Liver (tissue), 9 donors: ENCODE measurements around the gene SLX4. TPM values are rescaled to one million over a fixed set of nuclear protein-coding genes. Genes with fewer than 3 reads are reported as not detected.

Experiments used
- DNase-seq: peaks from one replicate; pipeline ENCODE4 v3.0.0-alpha.2; 2017; ENCODE audit warnings: low spot score
- H3K27ac ChIP-seq, 2 donors: one replicate each; pipeline ENCODE4 v1.7.0; 2013; ENCODE audit warnings: inconsistent platforms in 2 of 2, low read length in 2 of 2, control low read depth in 1 of 2, low read depth in 1 of 2, mild to moderate bottlenecking in 1 of 2
- H3K27me3 ChIP-seq, 4 donors: one replicate each; pipeline versions ENCODE4 v1.6.1 to v1.7.0; 2013; ENCODE audit warnings: low read length in 3 of 4, inconsistent platforms in 1 of 4, mild to moderate bottlenecking in 1 of 4, moderate library complexity in 1 of 4; ENCODE audit not compliant: control insufficient read depth in 4 of 4, insufficient read depth in 4 of 4
- H3K36me3 ChIP-seq, 4 donors: one replicate each; pipeline versions ENCODE4 v1.6.1 to v1.7.0; 2013; ENCODE audit warnings: low read length in 3 of 4, mild to moderate bottlenecking in 3 of 4, low read depth in 1 of 4, moderate library complexity in 1 of 4; ENCODE audit not compliant: control insufficient read depth in 4 of 4, insufficient read depth in 3 of 4
- H3K4me1 ChIP-seq, 4 donors: one replicate each; pipeline versions ENCODE4 v1.6.1 to v1.7.0; 2013; ENCODE audit warnings: low read length in 3 of 4, mild to moderate bottlenecking in 3 of 4, moderate library complexity in 1 of 4; ENCODE audit not compliant: control insufficient read depth in 4 of 4, insufficient read depth in 4 of 4
- H3K4me3 ChIP-seq, 3 donors: one replicate each; pipeline versions ENCODE4 v1.6.1 to v1.7.0; 2013; ENCODE audit warnings: low read length in 3 of 3, control low read depth in 1 of 3, low read depth in 1 of 3, mild to moderate bottlenecking in 1 of 3
- H3K9ac ChIP-seq, 2 donors: one replicate each; pipeline ENCODE4 v1.7.0; 2013; ENCODE audit warnings: low read length in 2 of 2, mild to moderate bottlenecking in 2 of 2, moderate library complexity in 2 of 2, control low read depth in 1 of 2, low read depth in 1 of 2
- H3K9me3 ChIP-seq, 4 donors: one replicate each; pipeline versions ENCODE4 v1.6.1 to v1.7.0; 2013; ENCODE audit warnings: low read length in 3 of 4; ENCODE audit not compliant: control insufficient read depth in 4 of 4
- CTCF ChIP-seq: fragments of 150-350 bp; IDR thresholded peaks from 2 replicates; pipeline ENCODE4 v1.5.1; 2017; ENCODE audit warnings: improper control_type of control experiment, low read depth, low read length; ENCODE audit not compliant: missing input control
- EGR1 ChIP-seq, 2 donors: IDR thresholded peaks; 2 replicates each; pipeline ENCODE4 v1.6.1; 2016 to 2018; ENCODE audit warnings: antibody characterized with exemption in 2 of 2, low read depth in 2 of 2
- FOXA1 ChIP-seq: IDR thresholded peaks from 2 replicates; pipeline ENCODE4 v1.6.1; 2016; ENCODE audit warnings: antibody characterized with exemption
- FOXA2 ChIP-seq: IDR thresholded peaks from 2 replicates; pipeline ENCODE4 v1.6.1; 2016; ENCODE audit warnings: antibody characterized with exemption
- GABPA ChIP-seq, 2 donors: IDR thresholded peaks in 1 of 2; conservative IDR thresholded peaks in 1 of 2; 2 replicates each; pipeline ENCODE4 v1.6.1; 2016; ENCODE audit warnings: antibody characterized with exemption in 2 of 2, mild to moderate bottlenecking in 1 of 2, moderate library complexity in 1 of 2
- HNF4A ChIP-seq, 2 donors: conservative IDR thresholded peaks; 2 replicates each; pipeline ENCODE4 v1.6.1; 2016; ENCODE audit warnings: antibody characterized with exemption in 2 of 2, mild to moderate bottlenecking in 2 of 2
- HNF4G ChIP-seq: IDR thresholded peaks from 2 replicates; pipeline ENCODE4 v1.6.1; 2016; ENCODE audit warnings: antibody characterized with exemption
- MAX ChIP-seq: IDR thresholded peaks from 2 replicates; pipeline ENCODE4 v1.6.1; 2016; ENCODE audit warnings: antibody characterized with exemption
- NR2F2 ChIP-seq: IDR thresholded peaks from 2 replicates; pipeline ENCODE4 v1.6.1; 2016; ENCODE audit warnings: antibody characterized with exemption
- RAD21 ChIP-seq, 2 donors: IDR thresholded peaks; 2 replicates each; pipeline ENCODE4 v1.6.1; 2016; ENCODE audit warnings: antibody characterized with exemption in 2 of 2, mild to moderate bottlenecking in 2 of 2
- REST ChIP-seq: IDR thresholded peaks from 2 replicates; pipeline ENCODE4 v1.6.1; 2016; ENCODE audit warnings: antibody characterized with exemption, mild to moderate bottlenecking
- RXRA ChIP-seq, 2 donors: IDR thresholded peaks; 2 replicates each; pipeline ENCODE4 v1.6.1; 2017 to 2018; ENCODE audit warnings: antibody characterized with exemption in 2 of 2, mild to moderate bottlenecking in 1 of 2
- SP1 ChIP-seq: IDR thresholded peaks from 2 replicates; pipeline ENCODE4 v1.6.1; 2018; ENCODE audit warnings: antibody characterized with exemption, mild to moderate bottlenecking
- TAF1 ChIP-seq: conservative IDR thresholded peaks from 2 replicates; pipeline ENCODE4 v1.6.1; 2016; ENCODE audit warnings: antibody characterized with exemption, mild to moderate bottlenecking
- YY1 ChIP-seq: IDR thresholded peaks from 2 replicates; pipeline ENCODE4 v1.6.1; 2016; ENCODE audit warnings: antibody characterized with exemption, mild to moderate bottlenecking
- WGBS: extraction: QIAGEN DNeasy Blood & Tissue Kit; methylation state at CpG from one replicate; pipeline ENCODE4 v1.1.7; 2013; 5-methylcytosine and 5-hydroxymethylcytosine counted together
- polyA plus RNA-seq, 2 donors: library from polyadenylated mRNA; stranded (reverse) in 1 of 2; unstranded in 1 of 2; fragments of 200-250 nt in 1 of 2; fragments of >200 nt in 1 of 2; fragmentation: Nextera tagmentation in 1 of 2; extraction: Ambion mirVana in 1 of 2; gene quantifications; one replicate each; pipeline versions ENCODE4 v1.2.1 to v1.2.3, GENCODE V29; 2013 to 2015
- total RNA-seq, 2 donors: library from RNA; depleted of rRNA; stranded (reverse); fragments of >200 nt; gene quantifications; one replicate each; pipeline ENCODE4 v1.2.3, GENCODE V29; 2014
- TF ChIP-seq, protein P1 (sequence below): IDR thresholded peaks from 2 replicates; pipeline ENCODE4 v1.6.1; 2016; ENCODE audit warnings: antibody characterized with exemption
- donor health status: healthy.
- donor health status: healthy.
- donor health status: healthy.
- donor health status: healthy.
- donor health status: healthy.

Gene SLX4
- total and polyA plus RNA-seq, 4 donors: 0.32 to 4.9 (median 1.3) TPM

- no peak overlapping the region for H3K4me3 ChIP-seq
- no peak overlapping the region for H3K9ac ChIP-seq
- no peak for DNase-seq
- H3K4me1 ChIP-seq: no peaks in the 10 kb centered on the region
- H3K36me3 ChIP-seq: peaks cover 11 to 47% (median 21%) of the 10 kb centered on the region in 4 donors
- TF ChIP-seq FOXA1 (no peak), RAD21 (IDR thresholded peaks at IDR 0.05) (no peak), YY1 (no peak), HNF4G (no peak), TAF1 (no peak), MAX (no peak)
- H3K9me3 ChIP-seq: no peaks in the 10 kb centered on the region
- H3K27me3 ChIP-seq: no peaks in the 10 kb centered on the region
- WGBS: 92% methylated on average over 12 of the region's 12 CpGs
- H3K27ac ChIP-seq: no peak overlapping the region
Observed at GRCh38 chr16:3655030-3655395, 43.6 kb upstream of the SLX4 start.

GRCh38 chr16:3654249-3654991 is 43.0 kb upstream of the SLX4 start, which contains the start of gene DNASE1:
Gene DNASE1, plus strand, starts transcription at chr16:3654691. Its CDS starts 683 bp downstream, at chr16:3655374.
- peak; percentile 54 to 79 for TF ChIP-seq RAD21 (IDR thresholded peaks at IDR 0.05)
- TF ChIP-seq FOXA1: no peak
- TF ChIP-seq CTCF: peak; percentile 52
- H3K27ac ChIP-seq: no peak within 1 kb of the TSS
- H3K36me3 ChIP-seq: peaks cover 11 to 41% (median 20%) of the 10 kb centered on the region in 4 donors
- H3K4me3 ChIP-seq: no peak within 1 kb of the TSS
- no peaks in the 10 kb centered on the region for H3K4me1 ChIP-seq
- no peaks in the 10 kb centered on the region for H3K9me3 ChIP-seq
- peak; percentile 73 for DNase-seq
- no peak within 1 kb of the TSS for H3K9ac ChIP-seq
- 73% methylated on average over 14 of the region's 14 CpGs for WGBS
- H3K27me3 ChIP-seq: no peaks in the 10 kb centered on the region

GRCh38 chr16:3652373-3653195 is 41.2 kb upstream of the SLX4 start:
- H3K4me1 ChIP-seq: no peaks in the 10 kb centered on the region
- no peak overlapping the region for H3K4me3 ChIP-seq
- H3K27ac ChIP-seq: no peak overlapping the region
- peak; percentile 32 for DNase-seq
- H3K9ac ChIP-seq: no peak overlapping the region
- 87% methylated on average over 14 of the region's 14 CpGs for WGBS
- H3K9me3 ChIP-seq: no peaks in the 10 kb centered on the region
- H3K36me3 ChIP-seq: peaks cover under 1 to 23% (median 8%) of the 10 kb centered on the region in 4 donors
- H3K27me3 ChIP-seq: no peaks in the 10 kb centered on the region
- TF ChIP-seq GABPA (IDR thresholded peaks at IDR 0.05 in 1 of 2, conservative IDR thresholded peaks at IDR 0.05 in 1 of 2): no peak
- no peak for TF ChIP-seq REST
- no peak for TF ChIP-seq YY1
- no peak for TF ChIP-seq MAX
- TF ChIP-seq, protein P1, sequence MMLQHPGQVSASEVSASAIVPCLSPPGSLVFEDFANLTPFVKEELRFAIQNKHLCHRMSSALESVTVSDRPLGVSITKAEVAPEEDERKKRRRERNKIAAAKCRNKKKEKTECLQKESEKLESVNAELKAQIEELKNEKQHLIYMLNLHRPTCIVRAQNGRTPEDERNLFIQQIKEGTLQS: no peak
- no peak for TF ChIP-seq CTCF
- no peak for TF ChIP-seq RXRA (IDR thresholded peaks at IDR 0.05)
- no peak for TF ChIP-seq NR2F2
- no peak for TF ChIP-seq FOXA1
- TF ChIP-seq FOXA2: no peak
- no peak for TF ChIP-seq HNF4A (conservative IDR thresholded peaks at IDR 0.05)
- no peak for TF ChIP-seq EGR1 (IDR thresholded peaks at IDR 0.05; ENCODE audit: low read depth in 2 of 2)
- no peak for TF ChIP-seq SP1
- TF ChIP-seq TAF1: no peak
